ENCODE measurements around the gene AMT.

DNA sequence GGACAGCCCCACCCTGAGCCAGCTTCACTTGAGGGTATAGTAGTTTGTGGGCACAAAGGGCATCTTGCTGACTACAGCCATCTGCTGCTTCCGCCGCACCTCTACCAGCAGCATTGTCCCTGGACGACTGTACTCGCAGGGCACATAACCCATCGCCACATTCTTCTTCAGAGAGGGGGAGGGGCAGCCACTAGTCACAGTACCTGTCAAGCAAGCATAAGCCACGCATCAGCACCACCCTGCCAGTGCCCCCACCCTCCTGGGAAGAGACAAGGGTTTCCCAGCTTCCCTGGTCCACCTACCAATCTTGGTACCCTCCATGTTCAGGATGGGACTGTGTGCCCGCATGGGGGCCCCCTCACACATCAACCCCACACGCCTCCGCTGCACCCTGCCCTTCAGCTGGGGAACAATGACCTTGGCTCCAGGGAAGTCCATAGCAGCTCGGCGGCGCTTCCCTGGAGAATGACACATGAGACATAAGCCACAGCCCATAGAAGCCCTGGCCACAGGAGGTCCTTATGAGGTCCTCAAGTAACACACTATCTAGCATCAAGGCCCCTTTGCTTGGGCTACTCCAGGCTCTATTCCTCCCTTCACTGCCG is 4.7 kb downstream of the AMT start:
- TF ChIP-seq, protein P1, sequence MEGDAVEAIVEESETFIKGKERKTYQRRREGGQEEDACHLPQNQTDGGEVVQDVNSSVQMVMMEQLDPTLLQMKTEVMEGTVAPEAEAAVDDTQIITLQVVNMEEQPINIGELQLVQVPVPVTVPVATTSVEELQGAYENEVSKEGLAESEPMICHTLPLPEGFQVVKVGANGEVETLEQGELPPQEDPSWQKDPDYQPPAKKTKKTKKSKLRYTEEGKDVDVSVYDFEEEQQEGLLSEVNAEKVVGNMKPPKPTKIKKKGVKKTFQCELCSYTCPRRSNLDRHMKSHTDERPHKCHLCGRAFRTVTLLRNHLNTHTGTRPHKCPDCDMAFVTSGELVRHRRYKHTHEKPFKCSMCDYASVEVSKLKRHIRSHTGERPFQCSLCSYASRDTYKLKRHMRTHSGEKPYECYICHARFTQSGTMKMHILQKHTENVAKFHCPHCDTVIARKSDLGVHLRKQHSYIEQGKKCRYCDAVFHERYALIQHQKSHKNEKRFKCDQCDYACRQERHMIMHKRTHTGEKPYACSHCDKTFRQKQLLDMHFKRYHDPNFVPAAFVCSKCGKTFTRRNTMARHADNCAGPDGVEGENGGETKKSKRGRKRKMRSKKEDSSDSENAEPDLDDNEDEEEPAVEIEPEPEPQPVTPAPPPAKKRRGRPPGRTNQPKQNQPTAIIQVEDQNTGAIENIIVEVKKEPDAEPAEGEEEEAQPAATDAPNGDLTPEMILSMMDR (IDR thresholded peaks at IDR 0.05), result no peak
- TF ChIP-seq, protein P2, sequence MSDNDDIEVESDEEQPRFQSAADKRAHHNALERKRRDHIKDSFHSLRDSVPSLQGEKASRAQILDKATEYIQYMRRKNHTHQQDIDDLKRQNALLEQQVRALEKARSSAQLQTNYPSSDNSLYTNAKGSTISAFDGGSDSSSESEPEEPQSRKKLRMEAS (IDR thresholded peaks at IDR 0.05), result no peak
- TF ChIP-seq, protein P3, sequence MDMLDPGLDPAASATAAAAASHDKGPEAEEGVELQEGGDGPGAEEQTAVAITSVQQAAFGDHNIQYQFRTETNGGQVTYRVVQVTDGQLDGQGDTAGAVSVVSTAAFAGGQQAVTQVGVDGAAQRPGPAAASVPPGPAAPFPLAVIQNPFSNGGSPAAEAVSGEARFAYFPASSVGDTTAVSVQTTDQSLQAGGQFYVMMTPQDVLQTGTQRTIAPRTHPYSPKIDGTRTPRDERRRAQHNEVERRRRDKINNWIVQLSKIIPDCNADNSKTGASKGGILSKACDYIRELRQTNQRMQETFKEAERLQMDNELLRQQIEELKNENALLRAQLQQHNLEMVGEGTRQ (IDR thresholded peaks at IDR 0.05), result no peak

All from A549 (cell line).